HEK293T (cell line): Measurements from ENCODE around the gene OOSP4A.

Experiments used
- CTCF ChIA-PET: fragments of 350-600 bp; formaldehyde crosslinking; extraction: SDS; loops from one replicate; lab custom pipeline; 2021; ENCODE audit warnings: antibody characterized with exemption, inconsistent platforms; lab: Yijun Ruan, JAX
- POLR2A ChIA-PET: fragments of 350-600 bp; formaldehyde crosslinking; extraction: SDS; loops from one replicate; lab custom pipeline; 2020; ENCODE audit warnings: antibody characterized with exemption, inconsistent platforms; lab: Yijun Ruan, JAX
- DNase-seq: peaks from one replicate; pipeline ENCODE4 v3.0.0; 2012; ENCODE audit warnings: mixed read lengths; ENCODE audit errors: extremely low spot score
- ARNT ChIP-seq: fragments of 450-650 bp; IDR thresholded peaks from 2 replicates; pipeline ENCODE4 v1.6.1; 2017; ENCODE audit warnings: mild to moderate bottlenecking
- BHLHE40 ChIP-seq: fragments of 450-650 bp; IDR thresholded peaks from 2 replicates; pipeline ENCODE4 v1.6.1; 2016; ENCODE audit warnings: mild to moderate bottlenecking, moderate library complexity, borderline replicate concordance
- CTBP1 ChIP-seq: fragments of 450-650 bp; IDR thresholded peaks from 2 replicates; pipeline ENCODE4 v1.6.1; 2016; ENCODE audit warnings: borderline replicate concordance
- ELF4 ChIP-seq: fragments of 450-650 bp; IDR thresholded peaks from 2 replicates; pipeline ENCODE4 v1.6.1; 2017; ENCODE audit warnings: antibody characterized with exemption
- FOXA1 ChIP-seq: fragments of 450-650 bp; IDR thresholded peaks from 2 replicates; pipeline ENCODE4 v1.6.1; 2016; ENCODE audit warnings: mild to moderate bottlenecking
- FOXK2 ChIP-seq: fragments of 450-650 bp; IDR thresholded peaks from 2 replicates; pipeline ENCODE4 v1.6.1; 2016; ENCODE audit warnings: mild to moderate bottlenecking
- FOXM1 ChIP-seq: fragments of 450-650 bp; IDR thresholded peaks from 2 replicates; pipeline ENCODE4 v1.6.1; 2017; ENCODE audit warnings: mild to moderate bottlenecking, borderline replicate concordance
- HDGF ChIP-seq: fragments of 450-650 bp; IDR thresholded peaks from 2 replicates; pipeline ENCODE4 v1.6.1; 2017; ENCODE audit warnings: antibody characterized with exemption, borderline replicate concordance
- L3MBTL2 ChIP-seq: fragments of 450-650 bp; conservative IDR thresholded peaks from 2 replicates; pipeline ENCODE4 v1.6.1; 2016; ENCODE audit warnings: mild to moderate bottlenecking
- LEF1 ChIP-seq: fragments of 450-650 bp; IDR thresholded peaks from 2 replicates; pipeline ENCODE4 v1.6.1; 2017; ENCODE audit warnings: mild to moderate bottlenecking, borderline replicate concordance
- NFRKB ChIP-seq: fragments of 450-650 bp; IDR thresholded peaks from 2 replicates; pipeline ENCODE4 v1.6.1; 2016; ENCODE audit warnings: mild to moderate bottlenecking, moderate library complexity
- PKNOX1 ChIP-seq: fragments of 450-650 bp; IDR thresholded peaks from 2 replicates; pipeline ENCODE4 v1.6.1; 2016
- SP1 ChIP-seq: fragments of 450-650 bp; IDR thresholded peaks from 2 replicates; pipeline ENCODE4 v1.6.1; 2017
- SUZ12 ChIP-seq: fragments of 450-650 bp; IDR thresholded peaks from 2 replicates; pipeline ENCODE4 v1.6.1; 2016; ENCODE audit warnings: mild to moderate bottlenecking
- TARDBP ChIP-seq: fragments of 450-650 bp; IDR thresholded peaks from 2 replicates; pipeline ENCODE4 v1.6.1; 2016
- ZNF384 ChIP-seq: fragments of 450-650 bp; IDR thresholded peaks from 2 replicates; pipeline ENCODE4 v1.6.1; 2016

The OOSP4A gene

GRCh38 chr11:59997800-59998199, 34.0 kb downstream of the OOSP4A start:
- CTCF ChIA-PET, result no interaction called here
- DNase-seq, result no peak
- POLR2A ChIA-PET, result no interaction called here
- no peak for TF ChIP-seq SUZ12
- no peak for TF ChIP-seq HDGF
- TF ChIP-seq FOXA1, result no peak
- no peak for TF ChIP-seq LEF1
- no peak for TF ChIP-seq PKNOX1
- no peak for TF ChIP-seq BHLHE40
- no peak for TF ChIP-seq FOXK2
- TF ChIP-seq ELF4, result no peak
- TF ChIP-seq ZNF384, result no peak
- no peak for TF ChIP-seq TARDBP
- TF ChIP-seq NFRKB, result no peak
- TF ChIP-seq FOXM1, result no peak

DNA sequence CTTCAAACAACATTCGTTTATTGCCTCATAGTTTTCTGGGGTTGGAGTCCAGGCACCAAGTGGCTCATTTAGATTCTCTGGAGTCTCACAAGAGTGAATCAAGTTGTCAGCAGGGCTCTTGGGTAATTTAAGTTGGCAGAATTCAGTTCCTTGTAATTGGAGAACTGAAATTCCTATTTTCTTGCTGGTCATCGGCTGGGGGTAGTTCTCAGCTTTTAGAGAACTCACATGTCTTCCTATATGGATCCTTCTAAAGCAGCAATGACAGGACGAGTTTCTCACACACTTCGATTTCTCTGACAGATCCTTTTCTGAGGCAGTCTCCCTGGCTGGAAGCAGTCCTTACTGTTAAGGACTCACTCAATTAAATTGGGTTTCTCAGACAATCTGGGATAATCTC, 35.9 kb downstream of the OOSP4A start:
- TF ChIP-seq ZNF384 (no peak), CTBP1 (no peak)
- CTCF ChIA-PET, result no interaction called here

GRCh38 chr11:60003729-60004128, 39.9 kb downstream of the OOSP4A start:
- ChIA-PET CTCF (no interaction called here), POLR2A (no interaction called here)
- DNase-seq, result no peak
- TF ChIP-seq FOXM1, result no peak
- TF ChIP-seq FOXA1, result no peak
- no peak for TF ChIP-seq L3MBTL2
- no peak for TF ChIP-seq NFRKB
- no peak for TF ChIP-seq CTBP1
- TF ChIP-seq FOXK2, result no peak
- no peak for TF ChIP-seq SUZ12
- no peak for TF ChIP-seq ARNT
- no peak for TF ChIP-seq SP1
- no peak for TF ChIP-seq LEF1
- no peak for TF ChIP-seq ELF4

More for the DNA sequence above, 35.9 kb downstream of the OOSP4A start:
- POLR2A ChIA-PET, result no interaction called here
- DNase-seq, result no peak

DNA sequence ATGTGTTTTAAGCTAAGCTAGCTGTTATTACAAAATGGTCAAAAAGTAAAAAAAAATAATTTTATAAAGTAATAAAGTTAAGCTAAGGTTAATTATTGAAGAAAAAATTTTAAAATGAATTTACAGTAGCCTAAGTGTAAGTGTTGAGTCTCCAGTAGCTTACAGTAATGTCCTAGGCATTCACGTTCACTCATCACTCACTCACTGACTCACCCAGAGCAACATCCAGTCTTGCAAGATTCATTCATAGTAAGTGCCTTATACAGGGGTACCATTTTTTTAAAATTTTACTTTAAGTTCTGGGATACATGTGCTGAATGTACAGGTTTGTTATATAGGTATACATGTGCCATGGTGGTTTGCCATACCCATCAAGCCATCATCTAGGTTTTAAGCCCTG, 41.5 kb downstream of the OOSP4A start:
- no peak for DNase-seq
- TF ChIP-seq HDGF, result no peak
- ChIA-PET POLR2A (no interaction called here), CTCF (interaction anchor here (1.2 kb wide), 1 partner anchor 51 kb away, joined by 5 read pairs; no protein-coding TSS in a partner anchor)

GRCh38 chr11:60016881-60017280, 53.0 kb downstream of the OOSP4A start, which contains the start of gene OOSP4B:
OOSP4B (plus strand) TSS chr11:60017181.
- ChIA-PET POLR2A (no interaction called here), CTCF (no interaction called here)
- no peak for DNase-seq
- TF ChIP-seq FOXA1 (no peak), BHLHE40 (no peak), TARDBP (no peak), ARNT (no peak), ELF4 (no peak)

GRCh38 chr11:60018058-60018457, 54.2 kb downstream of the OOSP4A start:
- no peak for DNase-seq
- ChIA-PET CTCF (no interaction called here), POLR2A (no interaction called here)
- TF ChIP-seq SUZ12, result no peak
- TF ChIP-seq FOXA1, result no peak
- TF ChIP-seq NFRKB, result no peak
- TF ChIP-seq FOXK2, result no peak
- no peak for TF ChIP-seq LEF1
- TF ChIP-seq BHLHE40, result no peak
- no peak for TF ChIP-seq ZNF384
- no peak for TF ChIP-seq ELF4
- no peak for TF ChIP-seq L3MBTL2
- no peak for TF ChIP-seq HDGF
- TF ChIP-seq TARDBP, result no peak
- TF ChIP-seq SP1, result no peak
- TF ChIP-seq PKNOX1, result no peak
- TF ChIP-seq FOXM1, result no peak
- TF ChIP-seq CTBP1, result no peak
- no peak for TF ChIP-seq ARNT
